Neural progenitor cell (in vitro differentiated cells): ENCODE data around the gene CFAP54. TPM values are rescaled to one million over a fixed set of nuclear protein-coding genes. Genes with fewer than 3 reads are reported as not detected.
A peak's percentile ranks its signal among the peaks of the same experiment; 100 is the strongest.

Experiments used
- DNase-seq: peaks from one replicate; pipeline ENCODE4 v3.0.0-alpha.2; 2016; ENCODE audit warnings: low spot score
- H2AFZ ChIP-seq: fragments of 200-600 bp; sonication (generic); replicated peaks from 2 replicates; pipeline ENCODE4 v1.6.1; 2016; ENCODE audit warnings: antibody characterized with exemption
- H3F3A ChIP-seq: fragments of 200-600 bp; sonication (generic); 2 replicates; pipeline ENCODE4 v1.6.1; 2016; ENCODE audit warnings: antibody characterized with exemption, low read depth
- H3K27ac ChIP-seq: fragments of 200-600 bp; sonication (generic); 2 replicates; pipeline ENCODE4 v1.5.1; 2016; ENCODE audit warnings: mild to moderate bottlenecking
- H3K27me3 ChIP-seq: fragments of 200-600 bp; sonication (generic); 2 replicates; pipeline ENCODE4 v1.6.1; 2016; ENCODE audit warnings: mild to moderate bottlenecking, moderate library complexity
- H3K36me3 ChIP-seq: fragments of 200-600 bp; sonication (generic); 2 replicates; pipeline ENCODE4 v1.5.1; 2016
- H3K4me1 ChIP-seq: fragments of 200-600 bp; sonication (generic); 2 replicates; pipeline ENCODE4 v1.6.1; 2016; ENCODE audit warnings: mixed run types
- H3K4me2 ChIP-seq: fragments of 200-600 bp; sonication (generic); 2 replicates; pipeline ENCODE4 v1.6.1; 2016
- H3K4me3 ChIP-seq: fragments of 200-600 bp; sonication (generic); 2 replicates; pipeline ENCODE4 v1.5.1; 2016
- H3K79me2 ChIP-seq: fragments of 200-600 bp; sonication (generic); 2 replicates; pipeline ENCODE4 v1.6.1; 2016; ENCODE audit warnings: low read depth
- H3K9ac ChIP-seq: fragments of 200-600 bp; sonication (generic); 2 replicates; pipeline ENCODE4 v1.6.1; 2016
- H3K9me3 ChIP-seq: fragments of 200-600 bp; sonication (generic); 2 replicates; pipeline ENCODE4 v1.5.1; 2016; ENCODE audit warnings: low read depth
- H4K20me1 ChIP-seq: fragments of 200-600 bp; sonication (generic); 2 replicates; pipeline ENCODE4 v1.6.1; 2016; ENCODE audit warnings: low read depth
- H3K27ac Mint-ChIP-seq: 3 replicates; pipeline ENCODE4 v1.8.0; 2021; ENCODE audit warnings: mixed read lengths
- H3K27me3 Mint-ChIP-seq: 2 replicates; pipeline ENCODE4 v1.8.0; 2022; ENCODE audit warnings: low read depth, mild to moderate bottlenecking, inconsistent platforms, moderate library complexity, mixed read lengths; ENCODE audit not compliant: insufficient read depth
- H3K36me3 Mint-ChIP-seq: 3 replicates; pipeline ENCODE4 v1.8.0; 2021; ENCODE audit warnings: mixed read lengths
- H3K4me1 Mint-ChIP-seq: 3 replicates; pipeline ENCODE4 v1.8.0; 2021; ENCODE audit warnings: mixed read lengths
- H3K4me3 Mint-ChIP-seq: 3 replicates; pipeline ENCODE4 v1.8.0; 2021; ENCODE audit warnings: mild to moderate bottlenecking, moderate library complexity, mixed read lengths
- H3K9me3 Mint-ChIP-seq: 3 replicates; pipeline ENCODE4 v1.8.0; 2020; ENCODE audit warnings: mixed read lengths
- EZH2 ChIP-seq: fragments of 200-600 bp; sonication (generic); IDR thresholded peaks from 2 replicates; pipeline ENCODE4 v1.6.1; 2017; ENCODE audit warnings: antibody characterized with exemption, mild to moderate bottlenecking, moderate library complexity
- EZH2phosphoT487 ChIP-seq: fragments of 200-600 bp; sonication (generic); IDR thresholded peaks from 2 replicates; pipeline ENCODE4 v1.6.1; 2017; ENCODE audit warnings: antibody characterized with exemption
- total RNA-seq: library from RNA; depleted of rRNA; stranded (reverse); fragments of >200 nt; gene quantifications from 2 replicates; pipeline ENCODE4 v1.2.3, GENCODE V29; 2015; ENCODE audit warnings: low replicate concordance
- TF ChIP-seq, protein P1 (sequence below): fragments of 200-600 bp; sonication (generic); IDR thresholded peaks from 2 replicates; pipeline ENCODE4 v1.5.1; 2017; ENCODE audit warnings: antibody characterized with exemption, mild to moderate bottlenecking

CFAP54 gene
- total RNA-seq, 1 donor from 2014 or later = 4.2 TPM

DNA sequence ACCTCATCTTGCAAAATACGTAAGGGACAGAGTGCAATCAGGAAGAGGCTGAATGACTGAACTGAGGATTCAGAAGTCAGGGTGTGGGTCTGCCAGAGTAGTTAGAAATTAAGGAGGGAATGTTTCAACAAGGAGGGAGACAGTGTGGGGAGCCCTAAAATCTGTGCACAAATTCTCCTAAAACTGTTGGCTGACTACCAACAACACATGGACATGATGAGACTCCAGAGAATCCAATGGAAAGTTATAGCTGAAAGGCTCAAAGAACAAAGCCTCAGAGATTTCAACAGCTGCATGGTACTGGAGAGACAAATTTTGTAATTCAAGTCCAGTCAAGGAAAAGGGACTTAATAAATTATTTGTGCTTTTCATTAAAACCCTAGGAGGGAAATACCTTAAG is 381.6 kb downstream of the CFAP54 start:
- H3K9me3 ChIP-seq = no peaks in the 10 kb centered on the region
- H3K36me3 ChIP-seq = no peaks in the 10 kb centered on the region
- no peak overlapping the region for H3K4me3 ChIP-seq
- no peaks in the 10 kb centered on the region for H3K27me3 ChIP-seq
- no peak overlapping the region for H2AFZ ChIP-seq
- Mint-ChIP-seq H3K27ac (no peak overlapping the region), H3K4me1 (no peaks in the 10 kb centered on the region), H3K36me3 (peaks cover 3% of the 10 kb centered on the region), H3K9me3 (peaks cover 14% of the 10 kb centered on the region), H3K27me3 (no peaks in the 10 kb centered on the region), H3K4me3 (no peak overlapping the region)
- no peak overlapping the region for H3K9ac ChIP-seq
- no peak overlapping the region for H3K4me2 ChIP-seq
- peaks cover 2% of the 10 kb centered on the region for H3K4me1 ChIP-seq
- H3F3A ChIP-seq = no peaks in the 10 kb centered on the region
- no peak overlapping the region for H3K27ac ChIP-seq
- H3K79me2 ChIP-seq = no peaks in the 10 kb centered on the region
- H4K20me1 ChIP-seq = no peaks in the 10 kb centered on the region
- DNase-seq = no peak
- TF ChIP-seq EZH2 (no peak), EZH2phosphoT487 (no peak)
- TF ChIP-seq, protein P1, sequence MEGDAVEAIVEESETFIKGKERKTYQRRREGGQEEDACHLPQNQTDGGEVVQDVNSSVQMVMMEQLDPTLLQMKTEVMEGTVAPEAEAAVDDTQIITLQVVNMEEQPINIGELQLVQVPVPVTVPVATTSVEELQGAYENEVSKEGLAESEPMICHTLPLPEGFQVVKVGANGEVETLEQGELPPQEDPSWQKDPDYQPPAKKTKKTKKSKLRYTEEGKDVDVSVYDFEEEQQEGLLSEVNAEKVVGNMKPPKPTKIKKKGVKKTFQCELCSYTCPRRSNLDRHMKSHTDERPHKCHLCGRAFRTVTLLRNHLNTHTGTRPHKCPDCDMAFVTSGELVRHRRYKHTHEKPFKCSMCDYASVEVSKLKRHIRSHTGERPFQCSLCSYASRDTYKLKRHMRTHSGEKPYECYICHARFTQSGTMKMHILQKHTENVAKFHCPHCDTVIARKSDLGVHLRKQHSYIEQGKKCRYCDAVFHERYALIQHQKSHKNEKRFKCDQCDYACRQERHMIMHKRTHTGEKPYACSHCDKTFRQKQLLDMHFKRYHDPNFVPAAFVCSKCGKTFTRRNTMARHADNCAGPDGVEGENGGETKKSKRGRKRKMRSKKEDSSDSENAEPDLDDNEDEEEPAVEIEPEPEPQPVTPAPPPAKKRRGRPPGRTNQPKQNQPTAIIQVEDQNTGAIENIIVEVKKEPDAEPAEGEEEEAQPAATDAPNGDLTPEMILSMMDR = no peak

DNA sequence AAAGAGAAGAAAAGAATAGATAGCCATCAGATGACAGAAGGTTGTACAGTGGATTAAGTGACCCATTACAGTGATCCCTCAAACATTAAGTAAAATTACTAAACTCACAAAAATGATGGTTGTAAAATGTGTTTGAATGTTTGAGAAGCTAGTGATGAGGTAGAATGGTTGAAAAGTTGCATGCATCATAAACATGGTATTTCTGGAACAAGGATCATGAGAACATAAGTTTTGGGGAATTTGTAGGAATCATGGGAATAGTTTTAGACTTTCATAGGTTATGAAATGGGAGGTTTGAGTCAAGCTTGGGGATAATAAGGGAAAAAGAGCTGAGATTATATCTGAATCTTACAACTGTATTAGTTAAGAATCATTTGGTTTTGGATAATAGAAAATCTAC is 383.6 kb downstream of the CFAP54 start:
- Mint-ChIP-seq H3K27me3 (no peaks in the 10 kb centered on the region), H3K27ac (no peak overlapping the region), H3K36me3 (no peaks in the 10 kb centered on the region), H3K9me3 (peaks cover 14% of the 10 kb centered on the region), H3K4me1 (no peaks in the 10 kb centered on the region), H3K4me3 (no peak overlapping the region)
- no peaks in the 10 kb centered on the region for H3K36me3 ChIP-seq
- no peak overlapping the region for H3K4me3 ChIP-seq
- H4K20me1 ChIP-seq = no peaks in the 10 kb centered on the region
- H3F3A ChIP-seq = no peaks in the 10 kb centered on the region
- no peaks in the 10 kb centered on the region for H3K79me2 ChIP-seq
- no peak overlapping the region for H2AFZ ChIP-seq
- DNase-seq = no peak
- H3K27ac ChIP-seq = no peak overlapping the region
- no peak overlapping the region for H3K9ac ChIP-seq
- H3K4me1 ChIP-seq = peaks cover 17% of the 10 kb centered on the region
- TF ChIP-seq EZH2phosphoT487 (no peak), EZH2 (no peak)
- TF ChIP-seq, protein P1 = no peak
- no peaks in the 10 kb centered on the region for H3K9me3 ChIP-seq
- H3K27me3 ChIP-seq = no peaks in the 10 kb centered on the region
- H3K4me2 ChIP-seq = no peak overlapping the region

DNA sequence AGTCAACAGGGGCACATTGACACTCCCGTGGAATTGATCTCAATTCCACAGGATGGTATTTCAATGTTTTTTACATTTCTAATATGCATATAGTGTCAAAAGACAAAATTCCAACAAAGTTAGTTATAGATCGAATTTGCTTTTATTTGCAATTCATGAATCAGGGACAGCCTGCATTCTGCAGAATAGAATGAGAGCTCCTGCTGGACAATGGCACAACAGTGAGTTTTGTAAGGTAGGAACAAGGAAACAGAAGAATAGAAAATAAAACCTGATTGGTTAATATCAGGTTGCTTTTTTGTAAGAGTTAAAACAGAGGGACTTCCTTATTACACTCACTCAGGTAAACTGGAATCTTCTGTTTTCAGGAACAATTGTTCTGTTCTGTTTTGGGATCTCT is 384.8 kb downstream of the CFAP54 start:
- Histone ChIP-seq H3K9me3 (no peaks in the 10 kb centered on the region), H3K4me3 (no peak overlapping the region), H2AFZ (no peak overlapping the region), H3F3A (no peaks in the 10 kb centered on the region), H3K36me3 (no peaks in the 10 kb centered on the region), H3K4me2 (no peak overlapping the region), H3K27ac (no peak overlapping the region), H3K79me2 (no peaks in the 10 kb centered on the region), H3K4me1 (peaks cover 17% of the 10 kb centered on the region), H4K20me1 (no peaks in the 10 kb centered on the region), H3K9ac (no peak overlapping the region), H3K27me3 (no peaks in the 10 kb centered on the region)
- Mint-ChIP-seq H3K36me3 (no peaks in the 10 kb centered on the region), H3K4me3 (no peak overlapping the region), H3K4me1 (no peaks in the 10 kb centered on the region), H3K27me3 (peaks cover 1% of the 10 kb centered on the region), H3K9me3 (peaks cover 13% of the 10 kb centered on the region), H3K27ac (no peak overlapping the region)
- TF ChIP-seq, protein P1 = no peak
- TF ChIP-seq EZH2phosphoT487 = no peak
- no peak for DNase-seq

DNA sequence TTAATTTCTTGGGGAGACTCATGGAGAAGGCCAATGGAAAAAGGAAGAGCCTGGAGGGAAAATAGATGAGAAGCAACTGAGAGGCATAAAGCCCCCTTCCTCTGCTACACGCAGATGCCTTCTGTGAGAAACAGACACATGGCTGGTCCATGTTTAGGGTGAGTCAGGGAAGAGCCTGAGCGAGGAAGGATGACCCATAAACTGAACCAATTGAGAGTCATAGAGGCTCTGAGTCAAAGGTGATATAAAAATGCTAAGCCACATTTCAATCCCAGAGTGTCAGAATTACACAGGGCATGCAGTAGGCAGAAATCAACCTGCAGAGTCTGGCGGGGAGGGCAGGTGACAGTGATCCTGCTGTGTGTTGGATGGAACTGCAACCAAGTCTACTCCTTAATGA is 387.6 kb downstream of the CFAP54 start:
- Histone ChIP-seq H3K4me1 (peaks cover 17% of the 10 kb centered on the region), H3F3A (no peaks in the 10 kb centered on the region), H3K4me3 (no peak overlapping the region), H3K9me3 (no peaks in the 10 kb centered on the region), H3K36me3 (no peaks in the 10 kb centered on the region), H3K79me2 (no peaks in the 10 kb centered on the region), H3K9ac (no peak overlapping the region), H3K27me3 (no peaks in the 10 kb centered on the region), H3K4me2 (peak overlapping the region; percentile 39), H3K27ac (no peak overlapping the region), H4K20me1 (no peaks in the 10 kb centered on the region), H2AFZ (peak overlapping the region; percentile 39)
- Mint-ChIP-seq H3K36me3 (no peaks in the 10 kb centered on the region), H3K4me3 (no peak overlapping the region), H3K4me1 (no peaks in the 10 kb centered on the region), H3K9me3 (peaks cover 5% of the 10 kb centered on the region), H3K27me3 (peaks cover 5% of the 10 kb centered on the region), H3K27ac (no peak overlapping the region)
- TF ChIP-seq EZH2phosphoT487 (no peak), EZH2 (no peak)
- TF ChIP-seq, protein P1 = no peak
- no peak for DNase-seq
